HG03558 (cell line): ENCODE measurements around the gene COL5A1.

Experiments
- ATAC-seq: cut with Tn5 transposase; IDR thresholded peaks from one replicate; pipeline ENCODE4 v1.9.1; 2021; ENCODE audit warnings: moderate number of reproducible peaks; ENCODE audit not compliant: unreplicated experiment; ENCODE audit errors: extremely low read depth

The COL5A1 gene

DNA sequence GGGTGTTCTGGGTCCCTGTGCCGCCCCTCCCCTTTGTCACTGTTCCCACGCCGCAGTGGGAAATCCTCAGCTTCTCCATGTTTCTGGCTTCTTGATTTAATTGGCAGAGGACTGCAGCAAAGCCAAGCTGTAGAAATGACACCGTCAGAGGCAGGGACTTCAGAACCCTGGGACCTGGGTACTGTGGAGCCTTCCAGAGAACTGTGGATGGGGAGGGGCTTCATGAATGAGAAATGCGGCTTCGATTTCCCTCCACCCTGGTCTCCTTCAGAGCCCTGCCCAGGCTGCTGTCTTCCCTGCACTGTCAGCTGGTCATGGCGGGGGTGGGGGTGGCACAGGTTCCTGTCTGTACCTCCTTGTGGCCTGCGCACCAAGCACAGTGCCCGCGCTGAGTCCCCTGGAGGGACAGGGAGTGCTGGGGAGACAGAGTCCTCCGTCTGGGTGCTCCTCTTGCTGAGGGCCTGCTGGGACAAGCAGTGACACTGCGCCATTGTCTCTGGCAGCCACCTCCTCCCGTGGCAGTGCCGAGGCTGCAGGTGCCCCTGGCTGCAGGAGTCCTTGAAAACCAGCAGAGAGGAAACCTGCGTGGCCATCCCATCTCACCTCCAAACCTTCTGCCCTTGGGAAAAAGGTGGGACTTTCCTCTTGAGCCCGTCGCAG is 47.2 kb downstream of the COL5A1 start:
- ATAC-seq: no peak

DNA sequence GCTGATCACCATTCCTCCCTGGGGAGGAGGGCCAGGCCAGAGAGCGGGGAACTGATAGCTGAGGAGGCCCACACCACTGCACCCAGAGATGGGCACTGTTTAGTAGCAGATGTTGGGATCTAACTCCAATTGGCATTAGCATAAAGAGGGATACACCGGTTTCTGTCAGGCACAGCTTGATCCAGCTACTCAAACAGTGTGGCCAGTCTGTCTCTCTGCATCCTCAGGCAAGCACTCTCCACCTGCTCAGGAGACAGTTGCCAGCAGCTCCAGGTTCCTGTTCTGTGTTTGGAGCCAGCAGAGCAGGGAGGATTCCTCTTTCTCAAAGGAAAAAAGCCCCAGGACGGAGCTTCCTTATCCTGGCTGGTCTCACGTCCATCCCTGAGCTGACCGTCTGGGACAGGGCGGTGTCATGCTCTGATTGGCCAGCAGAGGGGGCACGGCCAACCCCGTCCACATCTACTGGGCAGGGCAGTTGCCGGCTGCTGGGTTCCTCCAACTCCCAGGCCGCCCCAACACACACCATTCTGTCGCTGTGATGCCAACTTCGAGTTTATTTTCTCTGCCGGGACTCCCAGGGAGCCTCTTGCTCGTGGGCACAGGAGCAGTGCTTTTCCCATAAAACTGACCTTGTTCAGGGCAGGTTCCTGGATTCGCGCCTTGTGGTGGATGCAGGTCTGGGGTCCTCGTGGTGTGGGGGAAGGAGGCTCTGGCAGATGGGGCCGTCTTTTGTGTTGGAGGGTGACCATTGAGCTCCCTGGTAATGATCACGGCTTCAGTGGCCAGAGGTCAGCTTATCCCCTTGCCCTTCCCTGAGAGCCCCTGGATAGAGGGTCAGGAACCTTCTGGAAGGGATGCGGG is 47.9 kb downstream of the COL5A1 start:
- ATAC-seq: no peak

GRCh38 chr9:134690301-134690751 is 48.7 kb downstream of the COL5A1 start:
- no peak for ATAC-seq

- no peak for ATAC-seq
Observed at GRCh38 chr9:134690946-134691694, 49.5 kb downstream of the COL5A1 start.

GRCh38 chr9:134691695-134692572 is 50.3 kb downstream of the COL5A1 start:
- ATAC-seq: no peak

- no peak for ATAC-seq
Observed at GRCh38 chr9:134692573-134692860, 50.9 kb downstream of the COL5A1 start.

GRCh38 chr9:134693011-134693410 is 51.4 kb downstream of the COL5A1 start:
- ATAC-seq: no peak

- ATAC-seq: no peak
Observed at GRCh38 chr9:134693641-134694367, 52.2 kb downstream of the COL5A1 start.

DNA sequence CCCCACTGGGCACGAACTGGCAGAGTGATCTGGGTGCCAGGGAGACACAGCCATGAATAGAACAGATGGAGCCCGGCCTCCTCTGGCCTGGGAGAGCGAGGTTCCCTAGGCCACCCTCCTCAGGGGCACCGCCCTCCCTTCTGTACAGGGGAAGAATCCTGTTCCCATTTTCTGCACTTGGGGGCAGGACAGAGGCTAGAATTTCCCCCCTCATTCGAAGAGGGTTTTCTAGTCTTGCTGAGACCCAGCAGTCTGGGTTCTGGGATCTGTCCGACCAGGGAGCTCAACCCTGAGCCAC is 52.7 kb downstream of the COL5A1 start:
- no peak for ATAC-seq

GRCh38 chr9:134694714-134695113 is 53.1 kb downstream of the COL5A1 start:
- ATAC-seq: no peak

- ATAC-seq: no peak
Observed at GRCh38 chr9:134695144-134695543, 53.5 kb downstream of the COL5A1 start.

DNA sequence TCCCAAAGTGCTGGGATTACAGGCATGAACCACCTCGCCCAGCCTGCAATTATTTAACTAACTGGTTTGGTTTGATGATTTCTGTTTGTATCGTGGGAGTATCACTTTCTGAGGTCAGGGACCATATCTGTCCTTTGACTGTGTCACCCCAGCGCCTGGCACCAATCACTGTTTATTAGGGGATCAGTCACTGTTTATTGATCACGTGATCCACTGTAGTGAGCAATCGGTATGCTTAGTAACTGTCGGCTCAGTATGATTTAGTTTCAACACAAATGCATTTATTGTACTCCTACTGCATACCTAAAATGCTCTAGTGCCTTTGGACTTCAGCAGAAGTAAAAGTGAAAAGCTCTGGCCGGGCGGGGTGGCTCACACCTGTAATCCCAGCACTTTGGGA is 54.8 kb downstream of the COL5A1 start:
- no peak for ATAC-seq

GRCh38 chr9:134698111-134698510 is 56.5 kb downstream of the COL5A1 start:
- ATAC-seq: no peak

GRCh38 chr9:134698587-134699342 is 57.2 kb downstream of the COL5A1 start:
- ATAC-seq: no peak

- ATAC-seq: no peak
Observed at GRCh38 chr9:134699343-134699740, 57.7 kb downstream of the COL5A1 start.

GRCh38 chr9:134700636-134701350 is 59.2 kb downstream of the COL5A1 start:
- ATAC-seq: no peak

DNA sequence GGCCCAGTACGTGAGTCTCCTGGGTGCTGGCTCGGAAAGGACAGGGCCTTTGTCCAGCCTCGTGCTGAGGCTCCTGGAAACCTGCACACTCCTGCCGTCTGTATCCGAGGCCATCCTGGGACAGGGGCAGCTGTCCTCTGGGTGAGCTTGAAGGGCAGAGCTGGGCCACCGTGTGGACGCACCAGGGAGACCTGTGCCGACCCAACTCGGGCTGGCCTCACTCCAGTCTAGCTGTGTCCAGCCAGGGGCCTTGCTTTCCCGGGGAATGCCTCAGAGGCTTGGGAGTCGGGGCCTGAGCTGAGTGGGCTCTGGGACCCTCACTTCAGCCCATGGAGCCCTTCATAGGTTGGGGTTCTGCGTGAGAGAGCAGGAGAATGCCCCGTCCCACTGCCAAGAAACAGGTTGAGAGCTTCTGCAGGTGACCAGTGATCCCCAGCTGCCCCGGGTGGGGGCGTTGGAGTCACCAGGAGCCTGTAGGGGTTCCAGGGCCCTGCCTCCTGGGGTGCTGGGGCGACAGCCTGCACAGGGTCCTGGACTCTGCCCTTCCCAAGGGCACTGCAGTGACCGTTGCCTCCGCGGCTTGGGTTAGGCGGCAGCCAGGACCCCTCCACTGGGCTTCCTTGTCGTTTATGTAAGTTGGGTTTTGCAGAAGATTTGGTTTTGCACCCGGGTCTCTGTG is 60.1 kb downstream of the COL5A1 start:
- no peak for ATAC-seq

GRCh38 chr9:134702291-134702690 is 60.7 kb downstream of the COL5A1 start:
- no peak for ATAC-seq
